Measurements from ENCODE around the gene BMPR1A.

DNA sequence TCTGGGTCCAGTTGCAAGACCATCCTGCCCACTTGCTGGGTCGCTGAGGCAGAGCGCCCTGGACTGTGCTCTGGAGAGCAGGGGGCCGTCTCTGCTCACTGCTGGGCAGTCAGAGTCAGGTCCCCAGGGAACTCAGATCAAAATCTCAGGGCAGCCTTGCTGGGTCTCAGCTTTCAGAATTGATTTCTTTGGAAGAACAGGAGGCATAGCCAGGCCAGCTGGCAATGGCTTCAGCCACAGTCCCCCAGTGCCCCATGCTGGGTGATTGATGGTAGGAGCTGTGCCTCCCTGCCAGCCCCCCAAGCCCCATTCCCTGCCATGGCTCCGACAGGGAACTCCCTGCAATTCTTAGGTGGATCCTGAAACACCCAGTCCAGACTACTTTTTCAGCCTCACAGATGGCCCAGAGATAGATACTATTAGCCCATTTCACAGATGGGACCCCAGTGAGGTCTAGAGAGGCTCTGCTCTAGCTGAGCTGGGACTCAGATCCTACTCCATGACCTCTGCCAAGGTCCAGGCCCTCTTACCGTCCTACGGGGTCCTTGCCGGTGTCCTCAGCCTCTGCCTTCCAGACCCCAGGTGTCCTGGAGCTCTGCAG, 200.5 kb downstream of the BMPR1A start:
- TF ChIP-seq EZH2 (IDR thresholded peaks at IDR 0.05; ENCODE audit: low read length) = no peak
- TF ChIP-seq, protein P1, sequence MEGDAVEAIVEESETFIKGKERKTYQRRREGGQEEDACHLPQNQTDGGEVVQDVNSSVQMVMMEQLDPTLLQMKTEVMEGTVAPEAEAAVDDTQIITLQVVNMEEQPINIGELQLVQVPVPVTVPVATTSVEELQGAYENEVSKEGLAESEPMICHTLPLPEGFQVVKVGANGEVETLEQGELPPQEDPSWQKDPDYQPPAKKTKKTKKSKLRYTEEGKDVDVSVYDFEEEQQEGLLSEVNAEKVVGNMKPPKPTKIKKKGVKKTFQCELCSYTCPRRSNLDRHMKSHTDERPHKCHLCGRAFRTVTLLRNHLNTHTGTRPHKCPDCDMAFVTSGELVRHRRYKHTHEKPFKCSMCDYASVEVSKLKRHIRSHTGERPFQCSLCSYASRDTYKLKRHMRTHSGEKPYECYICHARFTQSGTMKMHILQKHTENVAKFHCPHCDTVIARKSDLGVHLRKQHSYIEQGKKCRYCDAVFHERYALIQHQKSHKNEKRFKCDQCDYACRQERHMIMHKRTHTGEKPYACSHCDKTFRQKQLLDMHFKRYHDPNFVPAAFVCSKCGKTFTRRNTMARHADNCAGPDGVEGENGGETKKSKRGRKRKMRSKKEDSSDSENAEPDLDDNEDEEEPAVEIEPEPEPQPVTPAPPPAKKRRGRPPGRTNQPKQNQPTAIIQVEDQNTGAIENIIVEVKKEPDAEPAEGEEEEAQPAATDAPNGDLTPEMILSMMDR (optimal IDR thresholded peaks at IDR 0.05 in 1 of 3, IDR thresholded peaks at IDR 0.05 in 1 of 3, conservative IDR thresholded peaks at IDR 0.05 in 1 of 3; ENCODE audit: extremely low read depth in 1 of 3, insufficient read depth in 2 of 3, low read length in 3 of 3) = no peak
